ENCODE measurements around the gene JAG2.

DNA sequence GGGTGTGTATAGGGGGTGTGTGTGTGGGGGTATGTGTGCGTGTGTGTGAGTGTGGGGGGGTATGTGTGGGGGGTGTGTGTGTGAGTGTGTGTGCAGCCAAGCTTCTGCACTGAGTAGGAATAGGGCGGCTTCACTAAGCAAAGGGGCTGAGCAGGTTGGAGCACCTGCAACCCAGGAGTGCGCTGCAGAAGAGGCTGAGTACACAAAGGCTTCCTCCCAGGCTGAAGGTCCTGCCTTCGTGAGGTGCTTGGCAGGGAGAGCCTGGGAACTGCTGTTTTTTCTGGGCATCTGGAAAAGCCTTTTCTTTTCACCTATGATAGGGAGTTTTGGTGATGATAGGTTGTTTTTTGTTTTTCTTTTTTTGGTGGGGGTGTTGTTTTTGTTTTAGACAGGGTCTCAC is 18.5 kb upstream of the JAG2 start:
- TF ChIP-seq YY1 (IDR thresholded peaks at IDR 0.05; ENCODE audit: insufficient read depth, insufficient read length), result no peak
- no peak for TF ChIP-seq ZNF274 (IDR thresholded peaks at IDR 0.05; ENCODE audit: low read depth, low read length)
- no peak for TF ChIP-seq SUZ12 (IDR thresholded peaks at IDR 0.05; ENCODE audit: extremely low read depth, insufficient read depth, insufficient read length)
